IPS DF 6.9 (cell line): ENCODE measurements around the gene LSM14B.

Experiments
- DNase-seq: peaks from one replicate; pipeline ENCODE4 v3.0.0-alpha.2; 2013; ENCODE audit warnings: low read depth, low spot score
- H3K27ac ChIP-seq: one replicate; pipeline ENCODE4 v1.5.1; 2013; ENCODE audit warnings: low read length, control low read depth
- H3K27me3 ChIP-seq: 2 replicates; pipeline ENCODE4 v1.6.1; 2013; ENCODE audit warnings: mild to moderate bottlenecking, low read length; ENCODE audit not compliant: control insufficient read depth, insufficient read depth
- H3K36me3 ChIP-seq: 2 replicates; pipeline ENCODE4 v1.6.1; 2013; ENCODE audit warnings: low read length; ENCODE audit not compliant: control insufficient read depth, insufficient read depth
- H3K4me1 ChIP-seq: 2 replicates; pipeline ENCODE4 v1.6.1; 2013; ENCODE audit warnings: low read length; ENCODE audit not compliant: control insufficient read depth, insufficient read depth
- H3K4me3 ChIP-seq: 2 replicates; pipeline ENCODE4 v1.5.1; 2013; ENCODE audit warnings: mild to moderate bottlenecking, low read length
- H3K9me3 ChIP-seq: 2 replicates; pipeline ENCODE4 v1.6.1; 2013; ENCODE audit warnings: low read length, inconsistent platforms; ENCODE audit not compliant: control insufficient read depth, insufficient read depth
- WGBS: extraction: QIAGEN DNeasy Blood & Tissue Kit; methylation state at CpG from one replicate; pipeline ENCODE4 v1.1.7; 2013; ENCODE audit warnings: mixed read lengths, missing lambda C conversion rate; ENCODE audit not compliant: insufficient read length, insufficient coverage; 5-methylcytosine and 5-hydroxymethylcytosine counted together

Gene LSM14B

DNA sequence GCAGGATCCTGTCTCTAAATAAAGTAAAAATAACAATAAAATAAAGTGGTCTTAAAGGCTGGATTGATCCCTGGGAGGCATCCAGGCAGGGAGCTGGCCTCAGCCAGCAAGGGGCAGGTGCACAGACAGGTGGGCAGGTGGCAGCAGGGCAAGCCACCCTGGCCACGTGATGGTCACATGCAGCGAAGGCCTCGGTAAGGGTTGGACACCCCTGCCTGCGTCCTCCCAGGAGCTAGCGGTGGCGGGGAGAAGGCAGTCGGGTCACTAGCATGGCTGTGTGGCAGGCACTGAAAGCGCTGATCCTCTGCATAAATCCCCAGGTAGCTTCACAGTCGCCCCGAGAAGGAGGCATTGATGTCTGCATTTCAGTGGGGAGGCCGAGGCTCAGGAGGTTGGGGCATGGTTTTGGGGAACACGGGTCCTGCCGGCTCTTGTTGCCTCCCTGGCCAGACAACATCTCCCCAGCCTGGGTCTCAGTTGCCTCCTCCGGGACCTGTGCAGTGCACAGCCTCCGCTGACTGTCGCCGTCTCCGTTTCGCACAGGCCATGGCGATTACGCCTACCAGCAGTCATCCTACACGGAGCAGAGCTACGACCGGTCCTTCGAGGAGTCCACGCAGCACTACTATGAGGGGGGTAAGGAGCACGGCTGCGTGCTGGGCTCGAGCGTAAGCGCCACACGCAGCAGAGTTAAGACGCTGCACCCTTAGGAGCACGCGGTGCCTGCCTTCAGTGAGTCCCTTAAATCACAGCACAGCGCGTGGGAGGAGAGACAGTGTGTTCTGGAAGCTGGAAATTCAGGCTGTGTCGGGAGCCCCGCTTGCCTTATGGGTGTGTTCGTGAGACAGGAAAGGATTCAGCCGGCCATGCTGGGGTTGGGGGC is 42.8 kb downstream of the LSM14B start:
- no CpG with 5 or more reads among the region's 41 CpGs for WGBS
- H3K27ac ChIP-seq: no peak overlapping the region
- H3K4me3 ChIP-seq: no peak overlapping the region
- no peaks in the 10 kb centered on the region for H3K9me3 ChIP-seq
- H3K4me1 ChIP-seq: peaks cover 1% of the 10 kb centered on the region; the same call in 1 of the 2 replicates
- H3K27me3 ChIP-seq: no peaks in the 10 kb centered on the region
- no peak for DNase-seq
- H3K36me3 ChIP-seq: peaks cover 64% of the 10 kb centered on the region

DNA sequence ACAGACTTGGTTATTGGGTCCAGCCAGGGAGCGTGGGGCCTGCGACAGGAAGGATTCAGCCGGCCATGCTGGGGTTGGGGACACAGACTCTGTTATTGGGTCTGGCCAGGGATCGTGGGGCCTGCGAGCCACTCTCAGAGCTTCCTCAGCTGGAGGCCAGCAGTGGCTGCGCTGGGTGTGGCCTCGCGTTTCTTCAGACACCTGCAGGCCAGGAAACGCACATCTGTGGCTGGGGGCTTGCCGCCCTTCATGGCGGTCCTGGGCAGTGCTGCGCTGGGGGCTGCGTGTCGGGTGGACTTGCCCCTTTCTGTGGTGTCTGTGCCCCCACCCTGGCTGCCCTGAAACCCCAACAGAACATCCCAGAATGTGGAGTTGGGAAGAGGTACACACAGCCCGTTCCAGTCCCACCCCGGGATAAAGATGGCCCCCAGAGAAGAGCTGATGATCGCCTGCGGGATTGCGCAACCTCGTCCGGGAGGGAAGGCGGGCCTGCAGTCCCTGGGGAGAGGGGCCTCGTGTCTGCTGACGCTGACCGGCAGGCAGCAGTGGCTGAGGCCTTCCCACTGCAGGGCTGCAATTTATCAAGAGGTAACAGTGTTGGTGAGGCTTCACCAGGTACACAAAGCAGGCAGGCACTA is 43.6 kb downstream of the LSM14B start:
- no peak for DNase-seq
- H3K4me1 ChIP-seq: peaks cover 1% of the 10 kb centered on the region; the same call in 1 of the 2 replicates
- H3K27ac ChIP-seq: no peak overlapping the region
- no CpG with 5 or more reads among the region's 25 CpGs for WGBS
- no peaks in the 10 kb centered on the region for H3K27me3 ChIP-seq
- H3K36me3 ChIP-seq: peaks cover 59% of the 10 kb centered on the region
- H3K4me3 ChIP-seq: no peak overlapping the region
- no peaks in the 10 kb centered on the region for H3K9me3 ChIP-seq

GRCh38 chr20:62167474-62167873 is 45.2 kb downstream of the LSM14B start:
- Histone ChIP-seq H3K9me3 (no peaks in the 10 kb centered on the region), H3K36me3 (peaks cover 51% of the 10 kb centered on the region), H3K27ac (no peak overlapping the region), H3K27me3 (no peaks in the 10 kb centered on the region), H3K4me1 (peaks cover 1% of the 10 kb centered on the region; the same call in 1 of the 2 replicates), H3K4me3 (no peak overlapping the region)
- WGBS: no CpG with 5 or more reads among the region's 6 CpGs
- DNase-seq: no peak

- H3K9me3 ChIP-seq: no peaks in the 10 kb centered on the region
- peaks cover 45% of the 10 kb centered on the region for H3K36me3 ChIP-seq
- no CpG with 5 or more reads among the region's 4 CpGs for WGBS
- H3K27ac ChIP-seq: no peak overlapping the region
- H3K27me3 ChIP-seq: no peaks in the 10 kb centered on the region
- DNase-seq: no peak
- peaks cover 1% of the 10 kb centered on the region; the same call in 1 of the 2 replicates for H3K4me1 ChIP-seq
- no peak overlapping the region for H3K4me3 ChIP-seq
Observed at GRCh38 chr20:62168061-62168460, 45.8 kb downstream of the LSM14B start.

GRCh38 chr20:62168890-62169435 is 46.7 kb downstream of the LSM14B start:
- Histone ChIP-seq H3K4me3 (no peak overlapping the region), H3K9me3 (no peaks in the 10 kb centered on the region), H3K27me3 (no peaks in the 10 kb centered on the region), H3K36me3 (peaks cover 37% of the 10 kb centered on the region), H3K4me1 (peaks cover 1% of the 10 kb centered on the region; the same call in 1 of the 2 replicates), H3K27ac (no peak overlapping the region)
- no peak for DNase-seq
- WGBS: no CpG with 5 or more reads among the region's 23 CpGs

- H3K36me3 ChIP-seq: peaks cover 22% of the 10 kb centered on the region
Observed at GRCh38 chr20:62170536-62170935, 48.3 kb downstream of the LSM14B start.

DNA sequence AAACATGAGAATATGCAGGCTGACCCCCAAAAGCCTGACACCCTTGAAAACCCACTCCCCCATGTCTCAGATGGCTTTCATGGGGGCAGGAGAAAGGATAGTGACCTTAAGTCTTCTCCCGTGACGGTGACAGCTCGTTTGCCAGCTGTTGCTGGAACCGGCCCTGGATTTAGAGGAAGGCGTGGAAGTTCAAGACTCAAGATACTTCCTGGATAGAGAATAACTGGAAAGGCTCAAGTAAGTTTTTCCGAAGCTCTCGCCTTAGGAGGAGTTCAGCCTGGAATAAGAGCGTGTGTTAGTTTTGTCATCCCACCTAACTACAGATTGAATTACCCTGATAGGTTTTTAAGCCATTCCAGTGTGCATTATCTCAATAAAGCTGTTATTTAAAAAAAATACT is 49.0 kb downstream of the LSM14B start:
- no peaks in the 10 kb centered on the region; the same call in 1 of the 2 replicates for H3K4me1 ChIP-seq
- H3K36me3 ChIP-seq: peaks cover 15% of the 10 kb centered on the region
- H3K27ac ChIP-seq: no peak overlapping the region
- no peaks in the 10 kb centered on the region for H3K27me3 ChIP-seq
- no peak overlapping the region for H3K4me3 ChIP-seq
- DNase-seq: no peak
- no peaks in the 10 kb centered on the region for H3K9me3 ChIP-seq
- WGBS: no CpG with 5 or more reads among the region's 8 CpGs

More at GRCh38 chr20:62170536-62170935, 48.3 kb downstream of the LSM14B start:
- Histone ChIP-seq H3K4me1 (no peaks in the 10 kb centered on the region; the same call in 1 of the 2 replicates), H3K9me3 (no peaks in the 10 kb centered on the region), H3K27me3 (no peaks in the 10 kb centered on the region), H3K27ac (no peak overlapping the region), H3K4me3 (no peak overlapping the region)
- no peak for DNase-seq
- no CpG with 5 or more reads among the region's 9 CpGs for WGBS

DNA sequence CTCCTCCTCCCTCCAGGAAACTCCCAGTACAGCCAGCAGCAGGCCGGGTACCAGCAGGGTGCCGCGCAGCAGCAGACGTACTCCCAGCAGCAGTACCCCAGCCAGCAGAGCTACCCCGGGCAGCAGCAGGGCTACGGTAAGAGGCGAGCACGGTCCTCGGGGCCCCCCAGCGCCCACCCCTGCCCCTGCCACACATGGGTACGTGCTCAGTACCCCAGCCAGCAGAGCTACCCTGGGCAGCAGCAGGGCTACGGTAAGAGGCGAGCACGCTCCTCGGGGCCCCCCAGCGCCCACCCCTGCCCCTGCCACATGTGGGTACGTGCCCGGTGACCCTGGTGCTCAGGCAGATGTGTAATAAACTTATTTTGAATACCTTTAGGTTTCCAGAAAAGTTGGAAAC is 50.4 kb downstream of the LSM14B start:
- Histone ChIP-seq H3K27ac (no peak overlapping the region), H3K9me3 (no peaks in the 10 kb centered on the region), H3K4me3 (no peak overlapping the region), H3K4me1 (no peaks in the 10 kb centered on the region; the same call in 1 of the 2 replicates), H3K27me3 (no peaks in the 10 kb centered on the region), H3K36me3 (peaks cover 12% of the 10 kb centered on the region)
- DNase-seq: no peak
- WGBS: no CpG with 5 or more reads among the region's 18 CpGs

GRCh38 chr20:62174021-62174804 is 51.9 kb downstream of the LSM14B start:
- no peak for DNase-seq
- Histone ChIP-seq H3K27me3 (no peaks in the 10 kb centered on the region), H3K27ac (no peak overlapping the region), H3K4me3 (no peak overlapping the region), H3K4me1 (no peaks in the 10 kb centered on the region; the same call in 1 of the 2 replicates), H3K36me3 (peaks cover 10% of the 10 kb centered on the region), H3K9me3 (no peaks in the 10 kb centered on the region)
- 100% methylated on average over 3 of the region's 28 CpGs for WGBS
